OCI-LY1 (cell line): ENCODE data around the gene MED7.

ENCODE experiments used
- H2AFZ ChIP-seq: fragments of 200-600 bp; sonication (generic), shearing (Covaris generic); 2 replicates; pipeline ENCODE4 v1.6.0; 2014; ENCODE audit warnings: antibody characterized with exemption, mild to moderate bottlenecking, low read length
- H3F3A ChIP-seq: fragments of 200-600 bp; sonication (generic), shearing (Covaris generic); 2 replicates; pipeline ENCODE4 v1.6.0; 2014; ENCODE audit warnings: mild to moderate bottlenecking, antibody characterized with exemption, low read length, moderate library complexity; ENCODE audit not compliant: insufficient read depth
- H3K27ac ChIP-seq: fragments of 200-600 bp; sonication (generic); 2 replicates; pipeline ENCODE4 v1.5.1; 2014; ENCODE audit warnings: low read length, mixed run types, mild to moderate bottlenecking, low read depth; ENCODE audit not compliant: poor library complexity, severe bottlenecking
- H3K27me3 ChIP-seq: fragments of 200-600 bp; sonication (generic); 2 replicates; pipeline ENCODE4 v1.6.0; 2014; ENCODE audit warnings: antibody characterized with exemption, mild to moderate bottlenecking, low read length, moderate library complexity; ENCODE audit not compliant: insufficient read depth
- H3K36me3 ChIP-seq: fragments of 200-600 bp; sonication (generic); 2 replicates; pipeline ENCODE4 v1.6.1; 2014; ENCODE audit warnings: mild to moderate bottlenecking, antibody characterized with exemption, low read length, moderate library complexity, mixed read lengths; ENCODE audit not compliant: insufficient read depth
- H3K4me1 ChIP-seq: fragments of 200-600 bp; sonication (generic); 2 replicates; pipeline ENCODE4 v1.5.1; 2014; ENCODE audit warnings: mild to moderate bottlenecking, low read length, moderate library complexity; ENCODE audit not compliant: insufficient read depth, severe bottlenecking
- H3K4me2 ChIP-seq: fragments of 200-600 bp; sonication (generic), shearing (Covaris generic); 2 replicates; pipeline ENCODE4 v1.6.1; 2014; ENCODE audit warnings: low read length
- H3K4me3 ChIP-seq: fragments of 200-600 bp; sonication (generic); 2 replicates; pipeline ENCODE4 v1.5.1; 2014; ENCODE audit warnings: low read length, low read depth, mild to moderate bottlenecking, mixed read lengths; ENCODE audit not compliant: poor library complexity, severe bottlenecking
- H3K79me2 ChIP-seq: fragments of 200-600 bp; shearing (Covaris generic); 2 replicates; pipeline ENCODE4 v1.6.1; 2016; ENCODE audit warnings: mixed run types, low read length, mixed read lengths; ENCODE audit not compliant: insufficient read depth
- H3K9ac ChIP-seq: fragments of 200-600 bp; sonication (generic), shearing (Covaris generic); 2 replicates; pipeline ENCODE4 v1.6.1; 2014; ENCODE audit warnings: mild to moderate bottlenecking, low read length, mixed read lengths
- H3K9me2 ChIP-seq: fragments of 200-600 bp; sonication (generic), shearing (Covaris generic); 2 replicates; pipeline ENCODE4 v1.6.1; 2014; ENCODE audit warnings: low read depth, mild to moderate bottlenecking, low read length, mixed read lengths
- H3K9me3 ChIP-seq: fragments of 200-600 bp; shearing (Covaris generic); 2 replicates; pipeline ENCODE4 v1.6.1; 2014; ENCODE audit warnings: low read length, mixed read lengths
- H4K20me1 ChIP-seq: fragments of 200-600 bp; sonication (generic), shearing (Covaris generic); 2 replicates; pipeline ENCODE4 v1.6.0; 2016; ENCODE audit warnings: mild to moderate bottlenecking, low read length; ENCODE audit not compliant: insufficient read depth
- EZH2 ChIP-seq: fragments of 200-600 bp; sonication (generic), shearing (Covaris generic); IDR thresholded peaks from 2 replicates; pipeline ENCODE4 v1.8.0; 2017; ENCODE audit warnings: borderline replicate concordance, mixed run types, mild to moderate bottlenecking, antibody characterized with exemption, low read length, moderate library complexity, mixed read lengths
- TF ChIP-seq, protein P1 (sequence below): fragments of 200-600 bp; sonication (generic), shearing (Covaris generic); IDR thresholded peaks from 2 replicates; pipeline ENCODE4 v1.5.1; 2017; ENCODE audit warnings: mild to moderate bottlenecking, antibody characterized with exemption, low read length, moderate library complexity, mixed read lengths

Gene MED7

DNA sequence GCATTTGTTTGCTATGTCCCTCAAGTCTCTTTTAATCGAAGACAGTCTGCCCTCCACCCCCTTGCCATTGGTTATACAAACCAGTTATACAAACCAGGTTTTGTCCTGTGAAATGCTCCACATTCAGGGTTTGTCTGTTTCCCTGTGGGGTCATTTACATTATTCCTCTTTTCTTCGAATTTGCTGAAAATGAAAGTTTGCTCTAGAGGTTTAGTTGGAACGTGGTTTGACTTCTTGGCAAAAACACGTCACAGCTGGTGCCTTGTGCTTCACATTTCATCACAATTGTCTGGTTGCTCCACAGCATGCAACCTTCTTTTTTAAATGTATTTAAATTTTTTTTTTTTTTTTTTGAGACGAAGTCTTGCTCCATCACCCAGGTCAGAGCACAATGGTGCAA lies 29.7 kb downstream of the MED7 start:
- no peak overlapping the region for H3K4me2 ChIP-seq
- no peak overlapping the region for H2AFZ ChIP-seq
- no peaks in the 10 kb centered on the region for H4K20me1 ChIP-seq
- H3K4me1 ChIP-seq, result no peaks in the 10 kb centered on the region
- H3F3A ChIP-seq, result no peaks in the 10 kb centered on the region
- TF ChIP-seq EZH2, result no peak
- TF ChIP-seq, protein P1, sequence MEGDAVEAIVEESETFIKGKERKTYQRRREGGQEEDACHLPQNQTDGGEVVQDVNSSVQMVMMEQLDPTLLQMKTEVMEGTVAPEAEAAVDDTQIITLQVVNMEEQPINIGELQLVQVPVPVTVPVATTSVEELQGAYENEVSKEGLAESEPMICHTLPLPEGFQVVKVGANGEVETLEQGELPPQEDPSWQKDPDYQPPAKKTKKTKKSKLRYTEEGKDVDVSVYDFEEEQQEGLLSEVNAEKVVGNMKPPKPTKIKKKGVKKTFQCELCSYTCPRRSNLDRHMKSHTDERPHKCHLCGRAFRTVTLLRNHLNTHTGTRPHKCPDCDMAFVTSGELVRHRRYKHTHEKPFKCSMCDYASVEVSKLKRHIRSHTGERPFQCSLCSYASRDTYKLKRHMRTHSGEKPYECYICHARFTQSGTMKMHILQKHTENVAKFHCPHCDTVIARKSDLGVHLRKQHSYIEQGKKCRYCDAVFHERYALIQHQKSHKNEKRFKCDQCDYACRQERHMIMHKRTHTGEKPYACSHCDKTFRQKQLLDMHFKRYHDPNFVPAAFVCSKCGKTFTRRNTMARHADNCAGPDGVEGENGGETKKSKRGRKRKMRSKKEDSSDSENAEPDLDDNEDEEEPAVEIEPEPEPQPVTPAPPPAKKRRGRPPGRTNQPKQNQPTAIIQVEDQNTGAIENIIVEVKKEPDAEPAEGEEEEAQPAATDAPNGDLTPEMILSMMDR, result no peak
- H3K27ac ChIP-seq, result no peak overlapping the region
- no peak overlapping the region for H3K4me3 ChIP-seq
- H3K9me2 ChIP-seq, result no peaks in the 10 kb centered on the region
- H3K27me3 ChIP-seq, result no peaks in the 10 kb centered on the region
- H3K79me2 ChIP-seq, result no peaks in the 10 kb centered on the region
- H3K9me3 ChIP-seq, result no peaks in the 10 kb centered on the region
- H3K9ac ChIP-seq, result no peak overlapping the region
- no peaks in the 10 kb centered on the region for H3K36me3 ChIP-seq

DNA sequence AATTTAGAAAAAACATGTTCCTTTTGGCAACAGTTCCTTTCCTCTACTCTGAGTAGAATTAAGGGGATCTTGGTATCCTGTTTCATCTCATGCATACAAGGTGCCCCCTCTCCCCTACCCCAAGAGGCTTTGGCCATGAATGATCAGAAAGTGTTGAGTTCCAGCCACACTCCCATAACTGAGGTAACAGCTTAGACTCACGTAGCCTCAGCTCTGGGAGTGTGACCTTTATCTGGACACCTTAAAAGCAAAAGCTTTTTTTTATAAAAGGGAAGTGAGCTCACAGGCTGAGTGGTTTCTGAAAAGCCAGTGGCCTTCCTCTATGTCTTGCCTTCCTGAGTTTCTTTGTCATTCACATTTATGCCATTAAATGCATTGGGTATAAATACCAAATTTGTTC lies 32.9 kb downstream of the MED7 start:
- H3K79me2 ChIP-seq, result no peaks in the 10 kb centered on the region
- no peaks in the 10 kb centered on the region for H3K36me3 ChIP-seq
- H3K9me2 ChIP-seq, result no peaks in the 10 kb centered on the region
- no peaks in the 10 kb centered on the region for H3K9me3 ChIP-seq
- H3F3A ChIP-seq, result no peaks in the 10 kb centered on the region
- no peaks in the 10 kb centered on the region for H3K27me3 ChIP-seq
- no peak overlapping the region for H3K9ac ChIP-seq
- no peak overlapping the region for H3K4me2 ChIP-seq
- H3K4me3 ChIP-seq, result no peak overlapping the region
- TF ChIP-seq EZH2, result no peak
- TF ChIP-seq, protein P1, result no peak
- H4K20me1 ChIP-seq, result no peaks in the 10 kb centered on the region
- no peak overlapping the region for H3K27ac ChIP-seq
- H2AFZ ChIP-seq, result no peak overlapping the region
- H3K4me1 ChIP-seq, result no peaks in the 10 kb centered on the region

DNA sequence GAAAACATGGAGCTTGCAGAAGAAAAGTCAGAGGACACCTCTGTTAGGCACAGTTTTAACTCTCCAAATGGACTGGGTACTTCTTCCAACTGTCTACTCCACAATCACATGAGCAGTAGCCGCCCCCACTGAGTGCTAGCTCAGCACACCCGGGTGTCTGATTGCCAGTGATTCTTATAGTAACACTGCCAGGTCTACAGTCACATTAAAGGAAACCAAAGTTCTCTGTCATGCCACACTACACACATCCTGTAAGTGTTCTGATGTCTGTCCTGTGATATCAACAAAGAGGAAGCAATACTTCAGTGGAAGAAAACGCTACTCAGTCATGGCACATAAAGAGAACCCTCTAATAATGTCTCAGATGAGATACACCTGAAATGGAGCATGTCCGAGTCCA lies 33.7 kb downstream of the MED7 start, which contains the start of gene HAVCR2:
HAVCR2 (minus strand) TSS at position 69 of the 400 bp plus-strand sequence; CDS start at position 8, 61 bp downstream.
- H3K79me2 ChIP-seq, result no peaks in the 10 kb centered on the region
- no peak within 1 kb of the TSS for H2AFZ ChIP-seq
- H3K9ac ChIP-seq, result no peak within 1 kb of the TSS
- no peak within 1 kb of the TSS for H3K4me3 ChIP-seq
- H3K9me2 ChIP-seq, result no peaks in the 10 kb centered on the region
- no peaks in the 10 kb centered on the region for H3F3A ChIP-seq
- H3K27ac ChIP-seq, result no peak within 1 kb of the TSS
- no peaks in the 10 kb centered on the region for H3K4me1 ChIP-seq
- H4K20me1 ChIP-seq, result no peaks in the 10 kb centered on the region
- TF ChIP-seq, protein P1, result no peak
- TF ChIP-seq EZH2, result no peak
- H3K27me3 ChIP-seq, result no peaks in the 10 kb centered on the region
- no peaks in the 10 kb centered on the region for H3K36me3 ChIP-seq
- no peak within 1 kb of the TSS for H3K4me2 ChIP-seq
- no peaks in the 10 kb centered on the region for H3K9me3 ChIP-seq
